BJ (cell line): ENCODE measurements around the gene GRB7. TPM values are rescaled to one million over a fixed set of nuclear protein-coding genes. Genes with fewer than 3 reads are reported as not detected.

Experiments used
- CTCF ChIA-PET: fragments of 350-600 bp; formaldehyde crosslinking; extraction: SDS; loops from one replicate; lab custom pipeline; 2021; ENCODE audit warnings: antibody characterized with exemption, inconsistent platforms; lab: Yijun Ruan, JAX
- POLR2A ChIA-PET: fragments of 300-600 bp; sonication (Branson Sonifier 250); formaldehyde crosslinking; extraction: SDS; loops from one replicate; lab custom pipeline; 2021; ENCODE audit warnings: antibody characterized with exemption; lab: Charles Lee
- DNase-seq: peaks from one replicate; pipeline ENCODE4 v3.0.0-alpha.2; 2011; ENCODE audit warnings: low read depth
- H3K27me3 ChIP-seq: 2 replicates; pipeline ENCODE4 v1.6.0; 2011; ENCODE audit warnings: low read length; ENCODE audit not compliant: control insufficient read depth, insufficient read depth
- H3K36me3 ChIP-seq: 2 replicates; pipeline ENCODE4 v1.5.1; 2011; ENCODE audit warnings: low read length; ENCODE audit not compliant: control insufficient read depth, insufficient read depth
- H3K4me3 ChIP-seq: 2 replicates; pipeline ENCODE4 v1.5.1; 2011; ENCODE audit warnings: low read depth, mild to moderate bottlenecking, control low read depth, low read length
- polyA plus RNA-seq: library from polyadenylated mRNA; depleted of rRNA; stranded (reverse); fragments of >200 nt; gene quantifications from 2 replicates; pipeline ENCODE4 v1.2.3, GENCODE V29; 2011
- TF ChIP-seq, protein P1 (sequence below): IDR thresholded peaks from 2 replicates; pipeline ENCODE4 v1.5.1; 2011; ENCODE audit warnings: low read depth, mild to moderate bottlenecking, control low read depth, inconsistent platforms, low read length, moderate library complexity; ENCODE audit not compliant: insufficient read depth

Gene GRB7
- polyA plus RNA-seq, 1 experiment: 0.23 TPM

DNA sequence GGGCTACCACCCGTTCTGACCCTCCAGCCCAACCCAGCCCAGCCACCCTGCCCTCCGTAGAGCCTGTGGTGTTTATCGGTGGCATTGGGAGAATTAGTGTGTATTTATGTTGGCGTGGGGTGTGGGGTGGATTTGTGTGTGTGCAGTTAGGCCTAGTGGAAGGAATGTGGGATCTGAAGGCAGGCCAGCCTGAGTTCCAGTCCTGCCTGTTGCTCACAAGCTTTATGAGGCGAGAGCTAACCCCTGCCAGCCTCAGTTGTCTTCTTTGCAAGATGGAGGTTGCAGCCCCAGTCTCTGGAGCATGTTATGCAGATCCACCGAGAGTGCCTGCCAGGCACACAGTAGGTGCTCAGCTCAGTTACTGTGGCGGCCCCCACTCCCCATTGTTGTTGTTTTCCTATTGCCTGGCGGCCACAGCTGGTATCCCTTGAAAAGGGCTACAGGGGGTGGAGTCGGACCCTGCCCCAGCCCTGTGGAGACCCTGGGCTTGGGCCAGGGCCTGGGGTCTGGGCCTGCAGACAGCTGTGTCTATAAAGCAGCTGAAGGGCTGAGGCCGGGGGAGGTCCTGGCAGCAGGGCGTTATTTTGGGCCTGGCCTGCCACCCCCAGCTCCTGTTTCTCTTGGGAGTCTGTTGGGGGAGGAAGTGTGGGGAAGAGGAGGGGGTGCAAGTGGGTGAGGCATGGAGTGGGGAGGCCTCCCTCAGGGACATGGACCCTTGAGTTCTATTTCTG is 32.8 kb upstream of the GRB7 start:
- Histone ChIP-seq H3K27me3 (no peaks in the 10 kb centered on the region), H3K4me3 (no peak overlapping the region), H3K36me3 (peaks cover 19% of the 10 kb centered on the region)
- TF ChIP-seq, protein P1, sequence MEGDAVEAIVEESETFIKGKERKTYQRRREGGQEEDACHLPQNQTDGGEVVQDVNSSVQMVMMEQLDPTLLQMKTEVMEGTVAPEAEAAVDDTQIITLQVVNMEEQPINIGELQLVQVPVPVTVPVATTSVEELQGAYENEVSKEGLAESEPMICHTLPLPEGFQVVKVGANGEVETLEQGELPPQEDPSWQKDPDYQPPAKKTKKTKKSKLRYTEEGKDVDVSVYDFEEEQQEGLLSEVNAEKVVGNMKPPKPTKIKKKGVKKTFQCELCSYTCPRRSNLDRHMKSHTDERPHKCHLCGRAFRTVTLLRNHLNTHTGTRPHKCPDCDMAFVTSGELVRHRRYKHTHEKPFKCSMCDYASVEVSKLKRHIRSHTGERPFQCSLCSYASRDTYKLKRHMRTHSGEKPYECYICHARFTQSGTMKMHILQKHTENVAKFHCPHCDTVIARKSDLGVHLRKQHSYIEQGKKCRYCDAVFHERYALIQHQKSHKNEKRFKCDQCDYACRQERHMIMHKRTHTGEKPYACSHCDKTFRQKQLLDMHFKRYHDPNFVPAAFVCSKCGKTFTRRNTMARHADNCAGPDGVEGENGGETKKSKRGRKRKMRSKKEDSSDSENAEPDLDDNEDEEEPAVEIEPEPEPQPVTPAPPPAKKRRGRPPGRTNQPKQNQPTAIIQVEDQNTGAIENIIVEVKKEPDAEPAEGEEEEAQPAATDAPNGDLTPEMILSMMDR: peak; percentile 45
- DNase-seq: no peak
- POLR2A ChIA-PET: no interaction called here
- CTCF ChIA-PET: interaction anchor here (1.0 to 1.7 kb wide), 5 partner anchors 10 to 47 kb away, joined by 3 to 5 read pairs (median 4); partner anchors contain the start of gene MIEN1

DNA sequence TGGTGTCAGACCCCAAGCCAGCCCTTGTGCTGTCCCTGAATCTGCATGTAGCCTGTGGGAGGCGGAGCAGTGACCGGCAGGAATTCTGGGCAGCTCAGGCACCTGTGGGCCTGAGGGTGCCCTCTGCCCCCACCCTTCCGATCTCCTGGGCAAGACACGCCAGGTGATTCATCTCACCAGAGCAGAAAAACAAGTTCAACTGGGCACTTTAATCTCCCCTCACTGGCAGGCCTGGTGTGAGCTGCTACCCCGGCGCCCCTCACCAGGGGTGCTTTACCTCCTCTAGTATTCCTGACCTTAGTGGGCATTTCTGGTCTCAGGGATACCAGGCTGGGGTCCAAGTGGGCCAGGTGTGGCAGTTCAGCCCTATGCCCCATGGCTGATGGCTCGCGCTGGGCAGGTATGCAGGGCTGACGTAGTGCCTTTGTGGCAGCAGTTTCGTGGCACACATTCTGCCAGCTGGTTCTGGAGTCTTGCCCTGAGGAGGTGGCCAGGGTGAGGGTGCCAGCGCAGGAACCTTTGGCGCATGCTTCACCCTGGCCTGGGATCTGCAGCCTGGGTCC is 31.9 kb upstream of the GRB7 start:
- ChIA-PET POLR2A (no interaction called here), CTCF (interaction anchor here (1.2 to 1.7 kb wide), 4 partner anchors 9 to 48 kb away, joined by 3 to 5 read pairs (median 4); no protein-coding TSS in a partner anchor)
- H3K4me3 ChIP-seq: no peak overlapping the region
- H3K36me3 ChIP-seq: peaks cover 22% of the 10 kb centered on the region
- no peak for DNase-seq
- TF ChIP-seq, protein P1: no peak
- H3K27me3 ChIP-seq: no peaks in the 10 kb centered on the region

DNA sequence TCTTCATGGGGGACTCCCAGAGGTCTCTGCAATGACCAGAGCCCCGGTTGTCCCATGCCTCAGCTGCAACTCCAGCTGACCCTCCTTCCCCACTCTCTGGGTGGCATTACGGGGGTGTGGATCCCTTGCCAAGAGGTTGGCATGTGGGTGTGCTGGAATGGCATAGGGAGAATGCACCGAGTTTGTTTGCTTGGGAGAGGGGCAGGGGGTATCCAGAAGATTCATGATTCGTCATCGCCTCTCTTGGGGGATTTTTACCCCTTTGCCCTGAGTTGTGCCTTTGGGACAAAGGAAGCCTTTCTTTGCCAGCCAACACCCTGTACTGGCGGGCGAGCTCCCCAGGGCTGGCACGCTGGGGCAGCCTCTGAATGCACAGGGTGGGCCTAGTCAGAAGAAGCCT is 31.4 kb upstream of the GRB7 start:
- H3K27me3 ChIP-seq: no peaks in the 10 kb centered on the region
- H3K4me3 ChIP-seq: no peak overlapping the region
- ChIA-PET POLR2A (no interaction called here), CTCF (interaction anchor here (1.2 to 1.7 kb wide), 2 partner anchors 24 to 49 kb away, joined by 3 to 5 read pairs; no protein-coding TSS in a partner anchor)
- peaks cover 23% of the 10 kb centered on the region for H3K36me3 ChIP-seq
- no peak for DNase-seq
- TF ChIP-seq, protein P1: no peak

DNA sequence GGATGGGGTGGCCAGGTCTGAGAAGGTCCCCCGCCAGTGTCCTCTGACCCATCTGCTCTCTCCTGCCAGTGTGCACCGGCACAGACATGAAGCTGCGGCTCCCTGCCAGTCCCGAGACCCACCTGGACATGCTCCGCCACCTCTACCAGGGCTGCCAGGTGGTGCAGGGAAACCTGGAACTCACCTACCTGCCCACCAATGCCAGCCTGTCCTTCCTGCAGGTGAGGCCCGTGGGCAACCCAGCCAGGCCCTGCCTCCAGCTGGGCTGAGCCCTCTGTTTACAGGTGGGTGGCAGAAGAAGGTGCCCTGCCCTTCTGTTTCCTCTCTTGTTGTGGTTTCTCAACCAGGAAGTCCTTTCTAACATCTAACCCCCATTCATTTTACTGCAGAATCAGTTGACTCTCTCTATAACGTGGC is 30.8 kb upstream of the GRB7 start:
- DNase-seq: no peak
- POLR2A ChIA-PET: no interaction called here
- H3K36me3 ChIP-seq: peaks cover 26% of the 10 kb centered on the region
- H3K4me3 ChIP-seq: no peak overlapping the region
- TF ChIP-seq, protein P1: no peak
- no peaks in the 10 kb centered on the region for H3K27me3 ChIP-seq
- CTCF ChIA-PET: interaction anchor here (1.7 kb wide), 1 partner anchor 49 kb away, joined by 5 read pairs; no protein-coding TSS in a partner anchor

DNA sequence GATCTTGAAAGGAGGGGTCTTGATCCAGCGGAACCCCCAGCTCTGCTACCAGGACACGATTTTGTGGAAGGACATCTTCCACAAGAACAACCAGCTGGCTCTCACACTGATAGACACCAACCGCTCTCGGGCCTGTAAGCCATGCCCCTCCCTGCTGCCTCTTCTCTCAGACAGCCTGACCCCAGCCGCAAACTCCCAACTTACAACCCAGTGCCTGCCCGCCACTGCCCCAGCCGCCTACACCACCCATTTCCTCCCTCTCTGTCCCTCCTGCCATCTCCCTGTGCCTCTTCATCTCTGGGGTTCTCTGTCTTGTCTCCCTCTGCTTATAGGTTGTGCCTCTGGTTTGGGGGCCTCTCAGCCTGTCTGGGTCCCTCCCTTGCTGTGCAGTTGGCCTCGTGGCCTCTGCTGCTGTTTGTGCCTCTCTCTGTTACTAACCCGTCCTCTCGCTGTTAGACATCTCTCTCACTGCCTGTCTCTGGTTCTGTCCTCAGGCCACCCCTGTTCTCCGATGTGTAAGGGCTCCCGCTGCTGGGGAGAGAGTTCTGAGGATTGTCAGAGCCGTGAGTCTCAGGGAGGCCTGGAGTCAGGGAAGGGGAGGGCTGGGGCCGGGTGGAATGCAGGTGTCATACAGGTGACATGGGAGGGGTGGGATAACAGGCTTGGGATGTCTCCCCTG is 28.3 kb upstream of the GRB7 start:
- TF ChIP-seq, protein P1: no peak
- Histone ChIP-seq H3K4me3 (no peak overlapping the region), H3K27me3 (no peaks in the 10 kb centered on the region), H3K36me3 (peaks cover 34% of the 10 kb centered on the region)
- ChIA-PET POLR2A (no interaction called here), CTCF (interaction anchor here (1.0 to 1.8 kb wide), 3 partner anchors 10 to 86 kb away, joined by 3 to 8 read pairs (median 5); partner anchors contain the start of genes ERBB2 and MIEN1)
- no peak for DNase-seq
